Measurements from ENCODE around the gene GORASP1. TPM values are rescaled to one million over a fixed set of nuclear protein-coding genes. Genes with fewer than 3 reads are reported as not detected.

Gene GORASP1
- total and polyA plus RNA-seq, 2 of the 13 experiments (the other 11 are each of a cell fraction or from before 2014, with no cell fraction given), result 36.4 to 39.8 TPM

DNA sequence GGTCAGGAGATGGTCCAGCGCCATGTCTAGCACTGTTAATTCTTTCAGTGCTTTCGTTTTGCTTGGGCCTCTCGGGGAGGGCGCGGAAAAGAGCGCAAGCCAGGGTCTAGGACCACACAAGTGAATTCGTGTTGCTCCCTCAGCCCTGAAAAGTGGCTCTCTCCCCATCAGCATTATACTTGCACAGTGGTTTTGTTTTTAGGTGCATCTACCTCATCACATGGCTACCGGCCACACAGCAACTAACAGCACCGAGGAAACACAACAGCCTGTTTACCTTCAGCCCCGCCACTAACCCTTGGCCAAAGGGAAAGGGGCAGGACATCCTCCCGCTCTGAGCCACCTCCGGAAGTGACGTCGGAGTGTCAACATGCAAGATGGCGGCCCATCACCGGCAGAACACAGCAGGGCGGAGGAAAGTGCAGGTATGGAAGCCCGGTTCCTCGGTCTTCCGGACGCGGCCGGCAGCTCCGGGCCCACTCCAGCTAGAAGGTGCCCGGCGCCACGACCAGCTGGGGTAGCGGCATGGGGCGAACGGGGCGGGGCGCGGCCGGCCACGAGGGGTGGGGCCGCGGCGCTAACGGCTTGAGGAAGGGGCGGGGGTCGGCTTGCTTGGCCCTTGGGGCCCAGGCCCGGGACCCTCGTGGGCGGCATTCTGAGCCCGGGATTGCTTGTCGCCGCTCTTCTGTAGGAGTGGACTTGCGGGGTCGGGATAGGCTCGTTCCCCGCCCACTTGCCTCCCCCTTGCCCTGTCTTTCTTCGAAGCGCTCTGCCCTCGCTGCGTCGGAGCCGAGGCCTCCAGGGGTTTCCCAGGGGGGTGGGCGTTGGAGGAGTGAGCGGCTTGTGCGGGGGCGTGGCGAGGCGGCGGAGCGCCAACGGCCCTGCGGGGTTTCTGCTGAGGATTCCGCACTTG, 55.5 kb downstream of the GORASP1 start, which contains the start of the genes SCN11A and WDR48 (continued):
- TF ChIP-seq, protein P1, sequence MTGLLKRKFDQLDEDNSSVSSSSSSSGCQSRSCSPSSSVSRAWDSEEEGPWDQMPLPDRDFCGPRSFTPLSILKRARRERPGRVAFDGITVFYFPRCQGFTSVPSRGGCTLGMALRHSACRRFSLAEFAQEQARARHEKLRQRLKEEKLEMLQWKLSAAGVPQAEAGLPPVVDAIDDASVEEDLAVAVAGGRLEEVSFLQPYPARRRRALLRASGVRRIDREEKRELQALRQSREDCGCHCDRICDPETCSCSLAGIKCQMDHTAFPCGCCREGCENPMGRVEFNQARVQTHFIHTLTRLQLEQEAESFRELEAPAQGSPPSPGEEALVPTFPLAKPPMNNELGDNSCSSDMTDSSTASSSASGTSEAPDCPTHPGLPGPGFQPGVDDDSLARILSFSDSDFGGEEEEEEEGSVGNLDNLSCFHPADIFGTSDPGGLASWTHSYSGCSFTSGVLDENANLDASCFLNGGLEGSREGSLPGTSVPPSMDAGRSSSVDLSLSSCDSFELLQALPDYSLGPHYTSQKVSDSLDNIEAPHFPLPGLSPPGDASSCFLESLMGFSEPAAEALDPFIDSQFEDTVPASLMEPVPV (CRISPR knock-in tag; IDR thresholded peaks at IDR 0.05), result no peak
- TF ChIP-seq ZNF547 (CRISPR knock-in tag; IDR thresholded peaks at IDR 0.05) (peak; percentile 90), ZNF264 (CRISPR knock-in tag; IDR thresholded peaks at IDR 0.05) (peak; percentile 62; the same call in 1 of the 2 replicates), RAD21 (CRISPR knock-in tag; IDR thresholded peaks at IDR 0.05) (no peak), ZNF776 (CRISPR knock-in tag; IDR thresholded peaks at IDR 0.05) (peak; percentile 36; the same call in 1 of the 2 replicates), KAT7 (CRISPR knock-in tag; IDR thresholded peaks at IDR 0.05; ENCODE audit: borderline replicate concordance) (no peak; the same call in 1 of the 2 replicates), TAF1 (CRISPR knock-in tag; IDR thresholded peaks at IDR 0.05) (peak; percentile 98), SP1 (IDR thresholded peaks at IDR 0.05) (no peak), SP1 (CRISPR knock-in tag; IDR thresholded peaks at IDR 0.05) (peak; percentile 75; the same call in 1 of the 2 replicates), ZNF841 (CRISPR knock-in tag; IDR thresholded peaks at IDR 0.05; ENCODE audit: borderline replicate concordance) (0 out of 2 replicates have a peak, but pooled peaks have one; percentile 25), YY1 (IDR thresholded peaks at IDR 0.05; ENCODE audit: insufficient read depth, insufficient replicate concordance, low read depth, low read length) (peak; percentile 98), ZNF883 (CRISPR knock-in tag; IDR thresholded peaks at IDR 0.05; ENCODE audit: not compliant biosample characterization) (peak; percentile 77), ZNF713 (CRISPR knock-in tag; IDR thresholded peaks at IDR 0.05) (peak; percentile 89; the same call in 1 of the 2 replicates), ZNF557 (CRISPR knock-in tag; IDR thresholded peaks at IDR 0.05) (no peak), THAP11 (CRISPR knock-in tag; IDR thresholded peaks at IDR 0.05) (peak; percentile 89), ZC3H4 (CRISPR knock-in tag; IDR thresholded peaks at IDR 0.05; ENCODE audit: borderline replicate concordance) (no peak), ZNF737 (CRISPR knock-in tag; IDR thresholded peaks at IDR 0.05; ENCODE audit: borderline replicate concordance) (no peak)
- TF ChIP-seq, protein P2, sequence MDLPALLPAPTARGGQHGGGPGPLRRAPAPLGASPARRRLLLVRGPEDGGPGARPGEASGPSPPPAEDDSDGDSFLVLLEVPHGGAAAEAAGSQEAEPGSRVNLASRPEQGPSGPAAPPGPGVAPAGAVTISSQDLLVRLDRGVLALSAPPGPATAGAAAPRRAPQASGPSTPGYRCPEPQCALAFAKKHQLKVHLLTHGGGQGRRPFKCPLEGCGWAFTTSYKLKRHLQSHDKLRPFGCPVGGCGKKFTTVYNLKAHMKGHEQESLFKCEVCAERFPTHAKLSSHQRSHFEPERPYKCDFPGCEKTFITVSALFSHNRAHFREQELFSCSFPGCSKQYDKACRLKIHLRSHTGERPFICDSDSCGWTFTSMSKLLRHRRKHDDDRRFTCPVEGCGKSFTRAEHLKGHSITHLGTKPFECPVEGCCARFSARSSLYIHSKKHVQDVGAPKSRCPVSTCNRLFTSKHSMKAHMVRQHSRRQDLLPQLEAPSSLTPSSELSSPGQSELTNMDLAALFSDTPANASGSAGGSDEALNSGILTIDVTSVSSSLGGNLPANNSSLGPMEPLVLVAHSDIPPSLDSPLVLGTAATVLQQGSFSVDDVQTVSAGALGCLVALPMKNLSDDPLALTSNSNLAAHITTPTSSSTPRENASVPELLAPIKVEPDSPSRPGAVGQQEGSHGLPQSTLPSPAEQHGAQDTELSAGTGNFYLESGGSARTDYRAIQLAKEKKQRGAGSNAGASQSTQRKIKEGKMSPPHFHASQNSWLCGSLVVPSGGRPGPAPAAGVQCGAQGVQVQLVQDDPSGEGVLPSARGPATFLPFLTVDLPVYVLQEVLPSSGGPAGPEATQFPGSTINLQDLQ (CRISPR knock-in tag; IDR thresholded peaks at IDR 0.05), result no peak
- TF ChIP-seq, protein P3, sequence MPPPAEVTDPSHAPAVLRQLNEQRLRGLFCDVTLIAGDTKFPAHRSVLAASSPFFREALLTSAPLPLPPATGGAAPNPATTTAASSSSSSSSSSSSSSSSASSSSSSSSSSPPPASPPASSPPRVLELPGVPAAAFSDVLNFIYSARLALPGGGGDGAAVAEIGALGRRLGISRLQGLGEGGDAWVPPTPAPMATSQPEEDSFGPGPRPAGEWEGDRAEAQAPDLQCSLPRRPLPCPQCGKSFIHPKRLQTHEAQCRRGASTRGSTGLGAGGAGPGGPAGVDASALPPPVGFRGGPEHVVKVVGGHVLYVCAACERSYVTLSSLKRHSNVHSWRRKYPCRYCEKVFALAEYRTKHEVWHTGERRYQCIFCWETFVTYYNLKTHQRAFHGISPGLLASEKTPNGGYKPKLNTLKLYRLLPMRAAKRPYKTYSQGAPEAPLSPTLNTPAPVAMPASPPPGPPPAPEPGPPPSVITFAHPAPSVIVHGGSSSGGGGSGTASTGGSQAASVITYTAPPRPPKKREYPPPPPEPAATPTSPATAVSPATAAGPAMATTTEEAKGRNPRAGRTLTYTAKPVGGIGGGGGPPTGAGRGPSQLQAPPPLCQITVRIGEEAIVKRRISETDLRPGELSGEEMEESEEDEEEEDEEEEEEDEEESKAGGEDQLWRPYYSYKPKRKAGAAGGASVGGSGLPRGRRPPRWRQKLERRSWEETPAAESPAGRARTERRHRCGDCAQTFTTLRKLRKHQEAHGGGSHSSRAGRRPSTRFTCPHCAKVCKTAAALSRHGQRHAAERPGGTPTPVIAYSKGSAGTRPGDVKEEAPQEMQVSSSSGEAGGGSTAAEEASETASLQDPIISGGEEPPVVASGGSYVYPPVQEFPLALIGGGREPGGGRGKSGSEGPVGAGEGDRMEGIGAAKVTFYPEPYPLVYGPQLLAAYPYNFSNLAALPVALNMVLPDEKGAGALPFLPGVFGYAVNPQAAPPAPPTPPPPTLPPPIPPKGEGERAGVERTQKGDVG (CRISPR knock-in tag; IDR thresholded peaks at IDR 0.05; ENCODE audit: borderline replicate concordance), result peak; percentile 50; the same call in 1 of the 2 replicates
- TF ChIP-seq, protein P4, sequence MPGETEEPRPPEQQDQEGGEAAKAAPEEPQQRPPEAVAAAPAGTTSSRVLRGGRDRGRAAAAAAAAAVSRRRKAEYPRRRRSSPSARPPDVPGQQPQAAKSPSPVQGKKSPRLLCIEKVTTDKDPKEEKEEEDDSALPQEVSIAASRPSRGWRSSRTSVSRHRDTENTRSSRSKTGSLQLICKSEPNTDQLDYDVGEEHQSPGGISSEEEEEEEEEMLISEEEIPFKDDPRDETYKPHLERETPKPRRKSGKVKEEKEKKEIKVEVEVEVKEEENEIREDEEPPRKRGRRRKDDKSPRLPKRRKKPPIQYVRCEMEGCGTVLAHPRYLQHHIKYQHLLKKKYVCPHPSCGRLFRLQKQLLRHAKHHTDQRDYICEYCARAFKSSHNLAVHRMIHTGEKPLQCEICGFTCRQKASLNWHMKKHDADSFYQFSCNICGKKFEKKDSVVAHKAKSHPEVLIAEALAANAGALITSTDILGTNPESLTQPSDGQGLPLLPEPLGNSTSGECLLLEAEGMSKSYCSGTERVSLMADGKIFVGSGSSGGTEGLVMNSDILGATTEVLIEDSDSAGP (CRISPR knock-in tag; IDR thresholded peaks at IDR 0.05; ENCODE audit: borderline replicate concordance), result peak; percentile 79; the same call in 1 of the 2 replicates
